Esophagus (tissue), 2 donors: ENCODE measurements around the gene TMEM9. TPM values are rescaled to one million over a fixed set of nuclear protein-coding genes. Genes with fewer than 3 reads are reported as not detected.
A peak's percentile ranks its signal among the peaks of the same experiment; 100 is the strongest.
"Not testable (repeated sequence)": the region's sequence is repeated elsewhere in the genome, so short reads cannot be mapped to it uniquely, and the experiment has no call there.

ENCODE experiments used
- H3K27ac ChIP-seq, 2 donors: one replicate each; pipeline ENCODE4 v1.5.1; 2013; ENCODE audit warnings: low read depth in 2 of 2, mild to moderate bottlenecking in 2 of 2, inconsistent platforms in 1 of 2, low read length in 1 of 2, moderate library complexity in 1 of 2
- H3K27me3 ChIP-seq, 2 donors: one replicate each; pipeline ENCODE4 v1.6.1; 2013; ENCODE audit warnings: low read length in 2 of 2, control low read depth in 1 of 2, mild to moderate bottlenecking in 1 of 2; ENCODE audit not compliant: insufficient read depth in 2 of 2, control insufficient read depth in 1 of 2
- H3K36me3 ChIP-seq, 2 donors: one replicate each; pipeline ENCODE4 v1.6.1; 2013; ENCODE audit warnings: low read length in 1 of 2; ENCODE audit not compliant: control insufficient read depth in 2 of 2, insufficient read depth in 2 of 2
- H3K4me1 ChIP-seq, 2 donors: one replicate each; pipeline ENCODE4 v1.6.1; 2013; ENCODE audit warnings: low read length in 1 of 2; ENCODE audit not compliant: control insufficient read depth in 2 of 2, insufficient read depth in 2 of 2
- H3K4me3 ChIP-seq, 2 donors: one replicate each; pipeline ENCODE4 v1.5.1; 2013; ENCODE audit warnings: low read length in 2 of 2, mild to moderate bottlenecking in 2 of 2, low read depth in 1 of 2, moderate library complexity in 1 of 2
- H3K9me3 ChIP-seq, 2 donors: one replicate each; pipeline ENCODE4 v1.6.1; 2013; ENCODE audit warnings: mild to moderate bottlenecking in 2 of 2, low read depth in 1 of 2, low read length in 1 of 2, moderate library complexity in 1 of 2; ENCODE audit not compliant: control insufficient read depth in 2 of 2, insufficient read depth in 1 of 2
- WGBS, 2 donors: extraction: QIAGEN DNeasy Blood & Tissue Kit; methylation state at CpG; one replicate each; pipeline ENCODE4 v1.1.7; 2013; 5-methylcytosine and 5-hydroxymethylcytosine counted together
- polyA plus RNA-seq, 2 donors: library from polyadenylated mRNA; stranded (reverse); fragments of 200-250 nt; gene quantifications; one replicate each; pipeline ENCODE4 v1.2.3, GENCODE V29; 2013
- donor health status: healthy with polysubstance abuse.
- donor health status: Bipolar disorder and iron deficiency.

TMEM9 gene
- polyA plus RNA-seq, 2 donors: 13.2 to 25.7 TPM

GRCh38 chr1:201167041-201167991 is 13.0 kb upstream of the TMEM9 start:
- WGBS, 2 donors: 57 to 68% methylated on average over 13 of the region's 13 CpGs
- Histone ChIP-seq H3K9me3 (no peaks in the 10 kb centered on the region), H3K36me3 (no peaks in the 10 kb centered on the region), H3K4me1 (peaks cover 0 to 3% of the 10 kb centered on the region in 2 donors), H3K4me3 (no peak overlapping the region), H3K27ac (no peak overlapping the region), H3K27me3 (no peaks in the 10 kb centered on the region)

GRCh38 chr1:201164645-201165044 is 10.4 kb upstream of the TMEM9 start:
- WGBS, 2 donors: 66 to 72% methylated on average over 7 of the region's 7 CpGs
- Histone ChIP-seq H3K4me3 (no peak overlapping the region), H3K36me3 (no peaks in the 10 kb centered on the region), H3K4me1 (no peaks in the 10 kb centered on the region), H3K27ac (no peak overlapping the region), H3K9me3 (no peaks in the 10 kb centered on the region), H3K27me3 (no peaks in the 10 kb centered on the region)

GRCh38 chr1:201163707-201164106 is 9.4 kb upstream of the TMEM9 start:
- H3K36me3 ChIP-seq: no peaks in the 10 kb centered on the region
- 24 to 42% methylated on average over 4 of the region's 4 CpGs for WGBS, 2 donors
- no peaks in the 10 kb centered on the region for H3K4me1 ChIP-seq
- no peak overlapping the region for H3K27ac ChIP-seq
- H3K9me3 ChIP-seq: no peaks in the 10 kb centered on the region
- no peaks in the 10 kb centered on the region for H3K27me3 ChIP-seq
- H3K4me3 ChIP-seq: no peak overlapping the region

GRCh38 chr1:201163036-201163435 is 8.8 kb upstream of the TMEM9 start:
- not testable (repeated sequence) for H3K27me3 ChIP-seq, H3K4me3 ChIP-seq, H3K36me3 ChIP-seq, H3K9me3 ChIP-seq, H3K27ac ChIP-seq, H3K4me1 ChIP-seq
- 90 to 94% methylated on average over 8 of the region's 8 CpGs for WGBS, 2 donors

- Histone ChIP-seq H3K4me3 (no peak overlapping the region), H3K4me1 (peaks cover 4 to 6% of the 10 kb centered on the region in 2 donors), H3K36me3 (no peaks in the 10 kb centered on the region), H3K27me3 (no peaks in the 10 kb centered on the region), H3K9me3 (no peaks in the 10 kb centered on the region), H3K27ac (no peak overlapping the region)
- 83 to 89% methylated on average over 2 of the region's 2 CpGs for WGBS, 2 donors
Measured at GRCh38 chr1:201157949-201158348, 3.7 kb upstream of the TMEM9 start.

GRCh38 chr1:201156819-201157218 is 2.5 kb upstream of the TMEM9 start:
- H3K27me3 ChIP-seq: no peaks in the 10 kb centered on the region
- H3K4me3 ChIP-seq: no peak overlapping the region
- no peak overlapping the region for H3K27ac ChIP-seq
- peaks cover 4 to 6% of the 10 kb centered on the region in 2 donors for H3K4me1 ChIP-seq
- no peaks in the 10 kb centered on the region for H3K9me3 ChIP-seq
- no peaks in the 10 kb centered on the region for H3K36me3 ChIP-seq

- Histone ChIP-seq H3K4me1 (peaks cover 4 to 6% of the 10 kb centered on the region in 2 donors), H3K27me3 (no peaks in the 10 kb centered on the region), H3K9me3 (no peaks in the 10 kb centered on the region), H3K27ac (no peak overlapping the region), H3K4me3 (no peak overlapping the region), H3K36me3 (no peaks in the 10 kb centered on the region)
- WGBS, 2 donors: 84 to 85% methylated on average over 3 of the region's 3 CpGs
Measured at GRCh38 chr1:201156346-201156745, 2.1 kb upstream of the TMEM9 start.

GRCh38 chr1:201155354-201155753 is 1.1 kb upstream of the TMEM9 start:
- WGBS, 2 donors: 83 to 90% methylated on average over 2 of the region's 2 CpGs
- H3K36me3 ChIP-seq: no peaks in the 10 kb centered on the region
- H3K9me3 ChIP-seq: no peaks in the 10 kb centered on the region
- H3K27me3 ChIP-seq: no peaks in the 10 kb centered on the region
- peaks cover 4 to 6% of the 10 kb centered on the region in 2 donors for H3K4me1 ChIP-seq
- no peak overlapping the region for H3K4me3 ChIP-seq
- H3K27ac ChIP-seq: no peak overlapping the region

GRCh38 chr1:201153474-201154388 is 543 bp downstream of the TMEM9 start:
- Histone ChIP-seq H3K27ac (peak overlapping the region in 1 of 2 donors; percentile 57), H3K9me3 (no peaks in the 10 kb centered on the region), H3K4me1 (peaks cover 4 to 6% of the 10 kb centered on the region in 2 donors), H3K4me3 (peak overlapping the region; percentile 78 to 86), H3K36me3 (peaks cover 0 to 1% of the 10 kb centered on the region in 2 donors), H3K27me3 (no peaks in the 10 kb centered on the region)
- 3 to 4% methylated on average over 31 to 37 of the region's 37 CpGs for WGBS, 2 donors
